PC-3 (cell line): ENCODE results near the gene PACSIN1. TPM values are rescaled to one million over a fixed set of nuclear protein-coding genes. Genes with fewer than 3 reads are reported as not detected.

Experiments
- ATAC-seq: fragments of 200-7000 bp; cut with Tn5 transposase; 2 replicates; pipeline ENCODE4 v1.9.1; 2020; ENCODE audit warnings: mild to moderate bottlenecking, moderate library complexity
- BruUV-seq: library from RNA; stranded (reverse); fragments of 400-500 nt; replicated peaks from 2 replicates; lab custom pipeline; 2021; lab: Mats Ljungman, UMichigan
- CTCF ChIA-PET: fragments of 300-600 bp; sonication (Branson Sonifier 250); formaldehyde crosslinking; loops from one replicate; lab custom pipeline; 2022; ENCODE audit warnings: antibody characterized with exemption; lab: Charles Lee
- POLR2A ChIA-PET: fragments of 300-600 bp; sonication (Branson Sonifier 250); formaldehyde crosslinking; loops from one replicate; lab custom pipeline; 2022; ENCODE audit warnings: antibody characterized with exemption; ENCODE audit not compliant: unreplicated experiment; lab: Charles Lee
- DNase-seq: peaks from one replicate; pipeline ENCODE4 v3.0.0-alpha.2; 2015
- H2AFZ ChIP-seq: fragments of 300-600 bp; sonication (generic); 2 replicates; pipeline ENCODE4 v1.6.0; 2016; ENCODE audit warnings: antibody characterized with exemption, low read length
- H3F3A ChIP-seq: fragments of 300-600 bp; sonication (generic); one replicate; pipeline ENCODE4 v1.6.0; 2017; ENCODE audit warnings: antibody characterized with exemption, low read length, control low read depth, mild to moderate bottlenecking; ENCODE audit not compliant: unreplicated experiment
- H3K27ac ChIP-seq: fragments of 300-600 bp; sonication (generic); 2 replicates; pipeline ENCODE4 v1.5.1; 2016; ENCODE audit warnings: mild to moderate bottlenecking, low read length
- H3K27me3 ChIP-seq: fragments of 300-600 bp; sonication (generic); 2 replicates; pipeline ENCODE4 v1.6.1; 2016; ENCODE audit warnings: low read length, mixed read lengths
- H3K36me3 ChIP-seq: fragments of 300-600 bp; sonication (generic); 2 replicates; pipeline ENCODE4 v1.6.1; 2016; ENCODE audit warnings: low read depth, mixed run types, low read length, mixed read lengths
- H3K4me1 ChIP-seq: fragments of 300-600 bp; sonication (generic); 2 replicates; pipeline ENCODE4 v1.5.1; 2016; ENCODE audit warnings: low read length; ENCODE audit not compliant: insufficient read depth
- H3K4me2 ChIP-seq: fragments of 300-600 bp; sonication (generic); 2 replicates; pipeline ENCODE4 v1.6.0; 2016; ENCODE audit warnings: low read length
- H3K4me3 ChIP-seq: fragments of 300-600 bp; sonication (generic); 2 replicates; pipeline ENCODE4 v1.5.1; 2016; ENCODE audit warnings: mild to moderate bottlenecking, low read length, mixed read lengths
- H3K79me2 ChIP-seq: fragments of 300-600 bp; sonication (generic); 2 replicates; pipeline ENCODE4 v1.6.1; 2017; ENCODE audit warnings: low read length, mixed read lengths
- H3K9ac ChIP-seq: fragments of 300-600 bp; sonication (generic); 2 replicates; pipeline ENCODE4 v1.6.0; 2016; ENCODE audit warnings: mild to moderate bottlenecking, low read length
- H3K9me2 ChIP-seq: fragments of 300-600 bp; sonication (generic); replicated peaks from 2 replicates; pipeline ENCODE4 v1.6.1; 2016; ENCODE audit warnings: mixed run types, low read length, mixed read lengths
- H3K9me3 ChIP-seq: fragments of 300-600 bp; sonication (generic); 2 replicates; pipeline ENCODE4 v1.6.1; 2016; ENCODE audit warnings: low read length, mixed read lengths
- H4K20me1 ChIP-seq: fragments of 300-600 bp; sonication (generic); 2 replicates; pipeline ENCODE4 v1.6.1; 2016; ENCODE audit warnings: low read length, mixed read lengths
- CTCF ChIP-seq: fragments of 300-600 bp; sonication (generic); conservative IDR thresholded peaks from 2 replicates; pipeline ENCODE4 v1.5.1; 2017; ENCODE audit warnings: antibody characterized with exemption, low read depth, mild to moderate bottlenecking, low read length
- EZH2 ChIP-seq: fragments of 300-600 bp; sonication (generic); IDR thresholded peaks from one replicate; pipeline ENCODE4 v1.6.1; 2017; ENCODE audit warnings: antibody characterized with exemption, mild to moderate bottlenecking, low read length; ENCODE audit not compliant: unreplicated experiment
- EZH2phosphoT487 ChIP-seq: fragments of 300-600 bp; sonication (generic); IDR thresholded peaks from 2 replicates; pipeline ENCODE4 v1.6.1; 2018; ENCODE audit warnings: mild to moderate bottlenecking, antibody characterized with exemption, low read length, borderline replicate concordance
- intact Hi-C: fragments of 100-400 bp; cut with micrococcal nuclease; formaldehyde crosslinking; loops from 2 replicates; pipeline ENCODE4 v1.9.0; 2023
- total RNA-seq: library from RNA; depleted of rRNA; stranded (reverse); fragments of >200 nt; gene quantifications from 2 replicates; pipeline ENCODE4 v1.2.3, GENCODE V29; 2014

Gene PACSIN1
- total RNA-seq, 1 experiment from 2014 or later = 2.3 TPM

GRCh38 chr6:34554291-34555006, 88.6 kb downstream of the PACSIN1 start:
- no peak for TF ChIP-seq EZH2
- TF ChIP-seq EZH2phosphoT487 = no peak
- TF ChIP-seq CTCF = no peak
- Histone ChIP-seq H3K9me2 (no peaks in the 10 kb centered on the region), H2AFZ (peak overlapping the region; percentile 17), H3K4me3 (peak overlapping the region; percentile 73), H3K4me2 (peak overlapping the region; percentile 85), H3K27me3 (no peaks in the 10 kb centered on the region), H4K20me1 (no peaks in the 10 kb centered on the region), H3F3A (no peaks in the 10 kb centered on the region), H3K79me2 (peaks cover 62% of the 10 kb centered on the region), H3K4me1 (peaks cover 43% of the 10 kb centered on the region), H3K36me3 (peaks cover 7% of the 10 kb centered on the region), H3K27ac (peak overlapping the region; percentile 65), H3K9ac (peak overlapping the region; percentile 65), H3K9me3 (no peaks in the 10 kb centered on the region)
- no TSS peak for BruUV-seq
- POLR2A ChIA-PET = interaction anchor here (0.6 kb wide), 2 partner anchors 57 to 256 kb away, joined by 3 to 5 read pairs; no protein-coding TSS in a partner anchor
- ATAC-seq (peak; percentile 58), DNase-seq (peak; percentile 80)
- CTCF ChIA-PET = interaction anchor here (0.6 kb wide), 1 partner anchor 393 kb away, joined by 3 read pairs; no protein-coding TSS in a partner anchor
- intact Hi-C loops = loop anchor here (2.0 kb wide), 2 partner anchors 28 to 54 kb away; no protein-coding TSS in a partner anchor

- intact Hi-C loops = loop anchor here (2.0 kb wide), 2 partner anchors 28 to 54 kb away; no protein-coding TSS in a partner anchor
- peak; percentile 15 for ATAC-seq
- TSS peak; percentile 85 for BruUV-seq
- Histone ChIP-seq H4K20me1 (no peaks in the 10 kb centered on the region), H3K27me3 (no peaks in the 10 kb centered on the region), H3K27ac (peak overlapping the region; percentile 65), H3K9ac (peak overlapping the region; percentile 65), H3K4me1 (peaks cover 43% of the 10 kb centered on the region), H3K4me2 (peak overlapping the region; percentile 85), H3K9me3 (no peaks in the 10 kb centered on the region), H3K9me2 (no peaks in the 10 kb centered on the region), H3K4me3 (peak overlapping the region; percentile 73), H2AFZ (peak overlapping the region; percentile 17), H3F3A (no peaks in the 10 kb centered on the region), H3K79me2 (peaks cover 58% of the 10 kb centered on the region), H3K36me3 (peaks cover 7% of the 10 kb centered on the region)
- POLR2A ChIA-PET = no interaction called here
- DNase-seq = no peak
- CTCF ChIA-PET = no interaction called here
- TF ChIP-seq CTCF = no peak
- no peak for TF ChIP-seq EZH2
- TF ChIP-seq EZH2phosphoT487 = no peak
These were observed 89.1 kb downstream of the PACSIN1 start for GRCh38 chr6:34555007-34555322.

- CTCF ChIA-PET = interaction anchor here (0.6 kb wide), 1 partner anchor 245 kb away, joined by 10 read pairs; no protein-coding TSS in a partner anchor
- H3K4me3 ChIP-seq = peak overlapping the region; percentile 73
- no peak for DNase-seq
- peaks cover 43% of the 10 kb centered on the region for H3K4me1 ChIP-seq
- H3K9me2 ChIP-seq = no peaks in the 10 kb centered on the region
- peak overlapping the region; percentile 65 for H3K9ac ChIP-seq
- peak overlapping the region; percentile 17; the same call in 1 of the 2 replicates for H2AFZ ChIP-seq
- H4K20me1 ChIP-seq = no peaks in the 10 kb centered on the region
- no peaks in the 10 kb centered on the region for H3K9me3 ChIP-seq
- H3K4me2 ChIP-seq = peak overlapping the region; percentile 85
- BruUV-seq = no TSS peak
- H3K27ac ChIP-seq = peak overlapping the region; percentile 65
- H3K36me3 ChIP-seq = peaks cover 7% of the 10 kb centered on the region
- peak; percentile 7 for ATAC-seq
- no peak for TF ChIP-seq EZH2phosphoT487
- no peak for TF ChIP-seq EZH2
- no peak for TF ChIP-seq CTCF
- intact Hi-C loops = loop anchor here (2.0 kb wide), 2 partner anchors 29 to 53 kb away; no protein-coding TSS in a partner anchor
- H3K27me3 ChIP-seq = no peaks in the 10 kb centered on the region
- POLR2A ChIA-PET = no interaction called here
- H3F3A ChIP-seq = no peaks in the 10 kb centered on the region
- peaks cover 54% of the 10 kb centered on the region for H3K79me2 ChIP-seq
These were observed 89.5 kb downstream of the PACSIN1 start for GRCh38 chr6:34555328-34555727.
